ENCODE data around the gene DNAH6.

The DNAH6 gene

GRCh38 chr2:84701880-84702279 lies 185.6 kb downstream of the DNAH6 start:
- no peaks in the 10 kb centered on the region for H3K9me3 ChIP-seq (ENCODE audit: insufficient read depth, low read length)
- H3K9me2 ChIP-seq (replicated peaks; ENCODE audit: insufficient read depth, low read length), result no peaks in the 10 kb centered on the region
- H3K79me2 ChIP-seq (ENCODE audit: insufficient read depth, low read length), result no peaks in the 10 kb centered on the region
- H3K27ac ChIP-seq (ENCODE audit: low read depth, low read length), result no peak overlapping the region
- no peak overlapping the region for H3K4me3 ChIP-seq (ENCODE audit: insufficient read depth, low read length, poor library complexity, severe bottlenecking)
- H3K36me3 ChIP-seq (ENCODE audit: low read length), result no peaks in the 10 kb centered on the region
- no peak overlapping the region for H3K4me2 ChIP-seq (ENCODE audit: low read depth, low read length, poor library complexity, severe bottlenecking)
- TF ChIP-seq CTCF (IDR thresholded peaks at IDR 0.05; ENCODE audit: insufficient read depth, low read length, poor library complexity, severe bottlenecking) (no peak), EZH2phosphoT487 (conservative IDR thresholded peaks at IDR 0.05; ENCODE audit: low read length) (no peak)
- H4K20me1 ChIP-seq (ENCODE audit: low read depth, low read length), result no peaks in the 10 kb centered on the region
- H2AFZ ChIP-seq (ENCODE audit: low read depth, low read length, severe bottlenecking), result no peak overlapping the region
- no peak overlapping the region for H3K9ac ChIP-seq (ENCODE audit: low read length)
- H3F3A ChIP-seq (ENCODE audit: insufficient read depth), result no peaks in the 10 kb centered on the region
- no peaks in the 10 kb centered on the region for H3K27me3 ChIP-seq (ENCODE audit: low read length)

- Histone ChIP-seq H4K20me1 (ENCODE audit: low read depth, low read length) (no peaks in the 10 kb centered on the region), H3K27ac (ENCODE audit: low read depth, low read length) (no peak overlapping the region), H3F3A (ENCODE audit: insufficient read depth) (no peaks in the 10 kb centered on the region), H3K9me3 (ENCODE audit: insufficient read depth, low read length) (no peaks in the 10 kb centered on the region), H3K79me2 (ENCODE audit: insufficient read depth, low read length) (no peaks in the 10 kb centered on the region), H3K36me3 (ENCODE audit: low read length) (no peaks in the 10 kb centered on the region), H3K9ac (ENCODE audit: low read length) (no peak overlapping the region), H3K4me3 (ENCODE audit: insufficient read depth, low read length, poor library complexity, severe bottlenecking) (no peak overlapping the region), H3K27me3 (ENCODE audit: low read length) (no peaks in the 10 kb centered on the region), H3K9me2 (replicated peaks; ENCODE audit: insufficient read depth, low read length) (no peaks in the 10 kb centered on the region), H2AFZ (ENCODE audit: low read depth, low read length, severe bottlenecking) (no peak overlapping the region), H3K4me2 (ENCODE audit: low read depth, low read length, poor library complexity, severe bottlenecking) (no peak overlapping the region)
- TF ChIP-seq CTCF (IDR thresholded peaks at IDR 0.05; ENCODE audit: insufficient read depth, low read length, poor library complexity, severe bottlenecking) (no peak), EZH2phosphoT487 (conservative IDR thresholded peaks at IDR 0.05; ENCODE audit: low read length) (no peak)
Observed at GRCh38 chr2:84702941-84703340, 186.6 kb downstream of the DNAH6 start.

GRCh38 chr2:84703831-84704230 lies 187.5 kb downstream of the DNAH6 start:
- no peak overlapping the region for H3K4me2 ChIP-seq (ENCODE audit: low read depth, low read length, poor library complexity, severe bottlenecking)
- no peak overlapping the region for H3K27ac ChIP-seq (ENCODE audit: low read depth, low read length)
- H3K9ac ChIP-seq (ENCODE audit: low read length), result no peak overlapping the region
- no peak for TF ChIP-seq EZH2phosphoT487 (conservative IDR thresholded peaks at IDR 0.05; ENCODE audit: low read length)
- no peak for TF ChIP-seq CTCF (IDR thresholded peaks at IDR 0.05; ENCODE audit: insufficient read depth, low read length, poor library complexity, severe bottlenecking)
- H3K27me3 ChIP-seq (ENCODE audit: low read length), result no peaks in the 10 kb centered on the region
- no peaks in the 10 kb centered on the region for H4K20me1 ChIP-seq (ENCODE audit: low read depth, low read length)
- H3K79me2 ChIP-seq (ENCODE audit: insufficient read depth, low read length), result no peaks in the 10 kb centered on the region
- H3K36me3 ChIP-seq (ENCODE audit: low read length), result no peaks in the 10 kb centered on the region
- H3K4me3 ChIP-seq (ENCODE audit: insufficient read depth, low read length, poor library complexity, severe bottlenecking), result no peak overlapping the region
- H3K9me3 ChIP-seq (ENCODE audit: insufficient read depth, low read length), result no peaks in the 10 kb centered on the region
- no peaks in the 10 kb centered on the region for H3K9me2 ChIP-seq (replicated peaks; ENCODE audit: insufficient read depth, low read length)
- no peaks in the 10 kb centered on the region for H3F3A ChIP-seq (ENCODE audit: insufficient read depth)
- H2AFZ ChIP-seq (ENCODE audit: low read depth, low read length, severe bottlenecking), result no peak overlapping the region
